Vagina (tissue), 2 donors: ENCODE results near the gene CCDC190. TPM values are rescaled to one million over a fixed set of nuclear protein-coding genes. Genes with fewer than 3 reads are reported as not detected.

Experiments
- DNase-seq, 2 donors: peaks; one replicate each; pipeline ENCODE4 v3.0.0-alpha.2; 2017; ENCODE audit errors: extremely low spot score in 2 of 2
- H3K27ac ChIP-seq: fragments of 200-600 bp; sonication (generic); one replicate; pipeline ENCODE4 v1.5.1; 2019
- H3K27me3 ChIP-seq: fragments of 200-600 bp; sonication (generic); one replicate; pipeline ENCODE4 v1.5.1; 2019
- H3K36me3 ChIP-seq, 2 donors: fragments of 200-600 bp; sonication (generic); one replicate each; pipeline ENCODE4 v1.5.1; 2017 to 2019
- H3K4me1 ChIP-seq: fragments of 200-600 bp; sonication (generic); one replicate; pipeline ENCODE4 v1.5.1; 2019
- H3K4me3 ChIP-seq, 2 donors: fragments of 200-600 bp; sonication (generic); 1 replicate in 1 of 2; 2 replicates in 1 of 2; pipeline ENCODE4 v1.5.1; 2016 to 2019
- H3K9me3 ChIP-seq: fragments of 200-600 bp; sonication (generic); one replicate; pipeline ENCODE4 v1.5.1; 2019
- CTCF ChIP-seq, 3 experiments: fragments of 450-650 bp in 2 of 3; fragments of 200-600 bp in 1 of 3; sonication (generic) in 1 of 3; IDR thresholded peaks; one replicate each; pipeline ENCODE4 v1.5.1; 2017 to 2019; ENCODE audit warnings: antibody characterized with exemption in 3 of 3, mild to moderate bottlenecking in 2 of 3, moderate library complexity in 2 of 3
- POLR2A ChIP-seq, 2 donors: fragments of 450-650 bp; IDR thresholded peaks; one replicate each; pipeline ENCODE4 v1.6.1; 2017; ENCODE audit warnings: antibody characterized with exemption in 2 of 2, mild to moderate bottlenecking in 2 of 2, moderate library complexity in 2 of 2
- POLR2AphosphoS5 ChIP-seq, 2 donors: sonication (generic); formaldehyde crosslinking; IDR thresholded peaks; one replicate each; pipeline ENCODE4 v1.9.0; 2017; ENCODE audit warnings: antibody characterized with exemption in 2 of 2, mild to moderate bottlenecking in 2 of 2, low read depth in 1 of 2; ENCODE audit not compliant: insufficient read depth in 1 of 2
- intact Hi-C: fragments of 100-400 bp; cut with DNase I; formaldehyde crosslinking; loops from one replicate; pipeline ENCODE4 v1.15.1; 2023
- total RNA-seq: library from RNA; depleted of rRNA; stranded (reverse); fragments of >200 nt; gene quantifications from one replicate; pipeline ENCODE4 v1.2.3, GENCODE V29; 2016

Gene CCDC190
- total RNA-seq, 1 donor from 2014 or later = not detected

GRCh38 chr1:162838863-162839262, 22.1 kb downstream of the CCDC190 start:
- TF ChIP-seq CTCF (IDR thresholded peaks at IDR 0.05) = no peak
- no peak for TF ChIP-seq POLR2A (IDR thresholded peaks at IDR 0.05)
- no peak for TF ChIP-seq POLR2AphosphoS5 (IDR thresholded peaks at IDR 0.05; ENCODE audit: insufficient read depth in 1 of 2, low read depth in 1 of 2)
- Histone ChIP-seq H3K27ac (no peak overlapping the region), H3K36me3 (no peaks in the 10 kb centered on the region), H3K27me3 (no peaks in the 10 kb centered on the region), H3K9me3 (peaks cover 6% of the 10 kb centered on the region), H3K4me3 (no peak overlapping the region), H3K4me1 (no peaks in the 10 kb centered on the region)
- no peak for DNase-seq
- intact Hi-C loops = no loop called here

- no peak for DNase-seq
- Histone ChIP-seq H3K9me3 (peaks cover 6% of the 10 kb centered on the region), H3K36me3 (no peaks in the 10 kb centered on the region), H3K27me3 (no peaks in the 10 kb centered on the region), H3K4me3 (no peak overlapping the region), H3K4me1 (no peaks in the 10 kb centered on the region), H3K27ac (no peak overlapping the region)
- TF ChIP-seq POLR2A (IDR thresholded peaks at IDR 0.05) (no peak), CTCF (IDR thresholded peaks at IDR 0.05) (no peak), POLR2AphosphoS5 (IDR thresholded peaks at IDR 0.05; ENCODE audit: insufficient read depth in 1 of 2, low read depth in 1 of 2) (no peak)
- intact Hi-C loops = no loop called here
Observed at GRCh38 chr1:162835157-162835899, 25.6 kb downstream of the CCDC190 start.

- no peak for TF ChIP-seq CTCF (IDR thresholded peaks at IDR 0.05)
- TF ChIP-seq POLR2A (IDR thresholded peaks at IDR 0.05) = no peak
- TF ChIP-seq POLR2AphosphoS5 (IDR thresholded peaks at IDR 0.05; ENCODE audit: insufficient read depth in 1 of 2, low read depth in 1 of 2) = no peak
- no peak for DNase-seq
- intact Hi-C loops = no loop called here
Observed at GRCh38 chr1:162832470-162832869, 28.5 kb downstream of the CCDC190 start.

GRCh38 chr1:162829268-162829667, 31.7 kb downstream of the CCDC190 start:
- intact Hi-C loops = no loop called here
- DNase-seq = no peak

More at GRCh38 chr1:162832470-162832869, 28.5 kb downstream of the CCDC190 start:
- no peaks in the 10 kb centered on the region for H3K27me3 ChIP-seq
- H3K4me3 ChIP-seq = no peak overlapping the region
- H3K36me3 ChIP-seq = no peaks in the 10 kb centered on the region
- H3K27ac ChIP-seq = no peak overlapping the region
- H3K9me3 ChIP-seq = no peaks in the 10 kb centered on the region
- no peaks in the 10 kb centered on the region for H3K4me1 ChIP-seq

GRCh38 chr1:162823771-162824525, 37.0 kb downstream of the CCDC190 start:
- intact Hi-C loops = no loop called here
- TF ChIP-seq POLR2AphosphoS5 (IDR thresholded peaks at IDR 0.05; ENCODE audit: insufficient read depth in 1 of 2, low read depth in 1 of 2) (no peak), CTCF (IDR thresholded peaks at IDR 0.05) (no peak), POLR2A (IDR thresholded peaks at IDR 0.05) (no peak)
- Histone ChIP-seq H3K4me1 (peaks cover 10% of the 10 kb centered on the region), H3K36me3 (no peaks in the 10 kb centered on the region), H3K27ac (no peak overlapping the region), H3K9me3 (no peaks in the 10 kb centered on the region), H3K27me3 (no peaks in the 10 kb centered on the region), H3K4me3 (no peak overlapping the region)
- DNase-seq = no peak

More at GRCh38 chr1:162829268-162829667, 31.7 kb downstream of the CCDC190 start:
- Histone ChIP-seq H3K9me3 (no peaks in the 10 kb centered on the region), H3K27me3 (no peaks in the 10 kb centered on the region), H3K36me3 (no peaks in the 10 kb centered on the region), H3K27ac (no peak overlapping the region), H3K4me1 (no peaks in the 10 kb centered on the region), H3K4me3 (no peak overlapping the region)
- no peak for TF ChIP-seq POLR2A (IDR thresholded peaks at IDR 0.05)
